ENCODE data around the gene MRPS18B. TPM values are rescaled to one million over a fixed set of nuclear protein-coding genes. Genes with fewer than 3 reads are reported as not detected.
A peak's percentile ranks its signal among the peaks of the same experiment; 100 is the strongest.

Gene MRPS18B
- total RNA-seq, 4 donors from 2014 or later = 47.0 to 82.5 (median 64.6) TPM

GRCh38 chr6:30614044-30614842, 3.4 kb upstream of the MRPS18B start:
- Histone ChIP-seq H3K27me3 (no peaks in the 10 kb centered on the region), H3K27ac (peak overlapping the region; percentile 97 to 100 (median 98)), H3K4me1 (peaks cover 54 to 56% of the 10 kb centered on the region in 2 donors), H3K4me3 (replicated peaks in 1 of 3) (peak overlapping the region in 2 of 3 donors; percentile 12 to 29), H3K36me3 (peaks cover 13 to 17% of the 10 kb centered on the region in 2 donors), H3K9me3 (no peaks in the 10 kb centered on the region)
- intact Hi-C loops (cut with DNase I) = no loop called here
- 32 to 35% methylated on average over 8 of the region's 8 CpGs for WGBS, 2 donors
- no peak for DNase-seq
- TF ChIP-seq CTCF (IDR thresholded peaks at IDR 0.05) (no peak), POLR2A (IDR thresholded peaks at IDR 0.05) (no peak)

- TF ChIP-seq POLR2A (IDR thresholded peaks at IDR 0.05) (peak in 1 of 2 donors; percentile 96), CTCF (IDR thresholded peaks at IDR 0.05) (no peak)
- H3K9me3 ChIP-seq = no peaks in the 10 kb centered on the region
- DNase-seq = peak; percentile 88 to 90
- 1% methylated on average over 6 of the region's 6 CpGs for WGBS, 2 donors
- no peaks in the 10 kb centered on the region for H3K27me3 ChIP-seq
- H3K36me3 ChIP-seq = peaks cover 14 to 15% of the 10 kb centered on the region in 2 donors
- peak overlapping the region in 2 of 3 donors; percentile 87 to 88 for H3K4me3 ChIP-seq (replicated peaks in 1 of 3)
- H3K27ac ChIP-seq = peak overlapping the region; percentile 97 to 100 (median 98)
- H3K4me1 ChIP-seq = peaks cover 54 to 56% of the 10 kb centered on the region in 2 donors
- intact Hi-C loops (cut with DNase I) = no loop called here
These were observed 2.8 kb upstream of the MRPS18B start for GRCh38 chr6:30614843-30615218.

GRCh38 chr6:30615219-30615957, 2.3 kb upstream of the MRPS18B start:
- 0% methylated on average over 10 of the region's 10 CpGs for WGBS, 2 donors
- H3K27me3 ChIP-seq = no peaks in the 10 kb centered on the region
- TF ChIP-seq CTCF (IDR thresholded peaks at IDR 0.05) = no peak
- TF ChIP-seq POLR2A (IDR thresholded peaks at IDR 0.05) = no peak
- peaks cover 19 to 20% of the 10 kb centered on the region in 2 donors for H3K36me3 ChIP-seq
- peak overlapping the region; percentile 74 to 88 (median 87) for H3K4me3 ChIP-seq (replicated peaks in 1 of 3)
- H3K4me1 ChIP-seq = peaks cover 51 to 52% of the 10 kb centered on the region in 2 donors
- peak; percentile 46 to 52 for DNase-seq
- H3K9me3 ChIP-seq = no peaks in the 10 kb centered on the region
- intact Hi-C loops (cut with DNase I) = no loop called here
- peak overlapping the region; percentile 97 to 100 (median 98) for H3K27ac ChIP-seq

GRCh38 chr6:30615958-30616810, 1.5 kb upstream of the MRPS18B start:
- intact Hi-C loops (cut with DNase I) = no loop called here
- peak overlapping the region; percentile 74 to 88 (median 87) for H3K4me3 ChIP-seq (replicated peaks in 1 of 3)
- peak overlapping the region; percentile 97 to 100 (median 98) for H3K27ac ChIP-seq
- WGBS, 2 donors = 0 to 1% methylated on average over 10 of the region's 10 CpGs
- no peaks in the 10 kb centered on the region for H3K27me3 ChIP-seq
- no peaks in the 10 kb centered on the region for H3K9me3 ChIP-seq
- H3K36me3 ChIP-seq = peaks cover 26 to 27% of the 10 kb centered on the region in 2 donors
- peaks cover 43 to 44% of the 10 kb centered on the region in 2 donors for H3K4me1 ChIP-seq
- no peak for DNase-seq
- no peak for TF ChIP-seq POLR2A (IDR thresholded peaks at IDR 0.05)
- TF ChIP-seq CTCF (IDR thresholded peaks at IDR 0.05) = no peak
